Stimulated activated CD4-positive, alpha-beta T cell treated with anti-CD3 and anti-CD28 coated beads, Interleukin-12 subunit alpha, Interleukin-12 subunit beta, amount 100 ng/mL, for 4 hours (primary cell): ENCODE results near the gene ASCL3.
"Not testable (repeated sequence)": the region's sequence is repeated elsewhere in the genome, so short reads cannot be mapped to it uniquely, and the experiment has no call there.

Experiments used
- DNase-seq: peaks from one replicate; pipeline ENCODE4 v3.0.0-alpha.2; 2020

ASCL3 gene, protein sequence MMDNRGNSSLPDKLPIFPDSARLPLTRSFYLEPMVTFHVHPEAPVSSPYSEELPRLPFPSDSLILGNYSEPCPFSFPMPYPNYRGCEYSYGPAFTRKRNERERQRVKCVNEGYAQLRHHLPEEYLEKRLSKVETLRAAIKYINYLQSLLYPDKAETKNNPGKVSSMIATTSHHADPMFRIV

GRCh38 chr11:8942518-8943066, at the start of gene ASCL3:
Gene ASCL3, minus strand, starts transcription at chr11:8943016. Its CDS starts 4,855 bp downstream, at chr11:8938161.
- no peak for DNase-seq

- DNase-seq: no peak
Measured at GRCh38 chr11:8989453-8989852, 46.6 kb upstream of the ASCL3 start.

GRCh38 chr11:8988329-8989234, 45.8 kb upstream of the ASCL3 start:
- DNase-seq: no peak

DNA sequence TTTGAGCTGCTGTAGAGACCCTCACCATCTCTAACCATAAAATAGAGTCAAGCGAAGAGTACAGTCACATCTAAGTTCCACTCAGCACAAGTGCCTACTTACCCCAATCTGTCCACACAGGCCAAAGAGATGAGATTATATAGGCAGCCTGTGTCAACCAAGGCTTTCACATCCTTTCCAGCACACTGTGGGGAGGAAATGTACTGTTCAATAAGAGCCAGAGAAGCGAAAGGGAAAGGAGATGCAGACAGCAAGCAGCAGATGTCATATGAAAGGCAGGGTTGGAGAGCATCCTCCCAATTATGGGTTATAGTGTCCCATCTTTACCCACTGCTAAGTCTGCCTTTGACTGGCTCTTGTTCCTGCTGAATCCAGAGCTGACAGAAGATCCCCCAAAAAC, 44.6 kb upstream of the ASCL3 start:
- DNase-seq: no peak

- not testable (repeated sequence) for DNase-seq
Measured at GRCh38 chr11:8986772-8987171, 44.0 kb upstream of the ASCL3 start.

DNA sequence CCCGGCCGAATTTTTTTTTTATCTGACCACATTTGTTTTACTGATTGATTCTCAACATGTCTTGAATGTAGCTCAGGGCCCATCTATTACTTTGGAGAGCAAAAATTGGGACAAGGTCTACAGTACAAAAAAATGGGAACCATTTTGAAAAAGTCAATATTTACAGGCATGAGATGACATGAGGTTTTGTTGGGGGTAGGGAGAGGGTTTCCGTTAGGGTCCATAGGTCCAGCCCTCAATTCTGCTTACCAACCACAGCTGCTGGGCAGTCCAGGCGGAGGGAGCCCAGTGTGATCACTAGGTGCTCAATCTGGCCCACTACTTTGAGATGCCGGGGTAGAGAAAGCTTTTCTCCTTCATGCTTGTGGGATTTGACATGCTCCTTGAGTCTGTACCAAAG, 42.6 kb upstream of the ASCL3 start:
- DNase-seq: no peak

DNA sequence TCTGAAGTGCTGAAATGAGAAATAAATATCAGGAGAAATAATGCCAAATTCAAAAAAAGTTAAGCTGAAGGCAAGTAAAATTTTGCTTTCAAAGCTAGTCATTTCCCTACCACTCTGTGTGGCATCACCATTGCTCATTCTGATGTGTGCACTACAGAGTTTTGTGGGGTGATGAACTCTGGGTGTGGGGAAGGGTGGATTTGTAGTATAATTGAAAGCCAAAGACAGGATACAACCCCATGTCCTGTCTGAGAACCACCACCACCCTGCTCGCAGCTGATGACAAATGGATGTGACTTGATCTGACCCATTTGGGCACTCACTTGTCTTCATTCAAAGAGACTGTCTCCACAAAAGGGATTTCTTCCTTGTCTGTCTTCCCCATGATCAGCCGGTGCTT, 40.7 kb upstream of the ASCL3 start:
- DNase-seq: no peak

DNA sequence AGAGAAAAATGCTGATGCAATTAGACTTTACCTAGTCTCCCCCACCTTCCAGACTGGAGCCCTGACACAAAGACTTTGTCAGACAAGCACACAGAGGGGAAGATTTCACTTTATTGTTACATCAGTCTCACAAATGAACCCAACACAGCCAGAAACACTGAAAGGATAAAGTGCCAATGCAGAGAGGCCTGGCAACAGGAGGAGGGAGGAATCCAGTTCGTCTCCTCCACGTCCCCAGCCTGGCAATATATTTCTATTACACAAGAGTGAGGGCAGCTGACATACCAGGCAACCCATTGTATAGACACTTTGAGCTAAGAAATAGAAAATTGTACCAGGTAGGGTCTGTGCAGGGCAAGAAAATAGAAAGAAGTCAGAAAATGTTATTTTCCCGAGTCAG, 37.7 kb upstream of the ASCL3 start:
- DNase-seq: no peak

- DNase-seq: not testable (repeated sequence)
Measured at GRCh38 chr11:8979365-8979764, 36.5 kb upstream of the ASCL3 start.

DNA sequence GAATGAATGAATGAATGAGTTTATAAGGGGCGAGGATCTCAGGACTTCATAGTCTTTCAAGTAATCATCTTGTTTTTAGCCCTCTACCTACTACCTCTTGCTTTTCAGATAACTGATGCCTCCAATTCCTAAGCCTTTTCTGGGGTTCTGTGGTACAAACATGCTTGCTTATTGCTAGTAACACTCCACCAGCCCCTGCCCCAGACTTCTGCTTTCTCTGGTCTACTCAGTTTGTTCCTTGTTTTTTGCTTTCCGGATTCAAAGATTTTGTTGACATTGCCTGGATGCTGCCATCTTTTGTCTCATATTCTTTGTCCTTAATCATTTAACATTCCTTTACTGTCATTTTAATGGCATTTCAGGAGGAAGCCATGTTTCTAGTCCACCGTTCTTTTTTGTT, 30.3 kb upstream of the ASCL3 start:
- DNase-seq: no peak

DNA sequence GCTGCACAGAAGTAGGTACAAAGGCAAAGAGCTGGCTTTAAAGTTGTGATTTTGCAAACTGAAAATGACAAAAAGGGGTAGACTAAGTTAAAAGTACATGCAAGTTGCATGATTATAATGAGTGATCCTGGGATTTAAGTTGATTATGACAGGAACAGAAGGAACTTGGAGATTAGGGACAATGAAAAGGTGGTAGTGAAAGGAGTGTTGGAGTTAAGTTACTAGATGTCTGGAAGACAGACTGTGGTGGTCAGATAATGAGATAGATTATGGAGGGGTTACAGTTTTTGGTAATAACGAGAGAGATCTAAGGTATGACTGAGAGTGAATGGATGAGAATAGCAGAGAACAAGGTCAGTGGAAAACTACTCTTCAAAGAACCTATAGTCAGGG, 29.1 kb upstream of the ASCL3 start:
- no peak for DNase-seq

- DNase-seq: no peak
Measured at GRCh38 chr11:8971196-8971923, 28.5 kb upstream of the ASCL3 start.

DNA sequence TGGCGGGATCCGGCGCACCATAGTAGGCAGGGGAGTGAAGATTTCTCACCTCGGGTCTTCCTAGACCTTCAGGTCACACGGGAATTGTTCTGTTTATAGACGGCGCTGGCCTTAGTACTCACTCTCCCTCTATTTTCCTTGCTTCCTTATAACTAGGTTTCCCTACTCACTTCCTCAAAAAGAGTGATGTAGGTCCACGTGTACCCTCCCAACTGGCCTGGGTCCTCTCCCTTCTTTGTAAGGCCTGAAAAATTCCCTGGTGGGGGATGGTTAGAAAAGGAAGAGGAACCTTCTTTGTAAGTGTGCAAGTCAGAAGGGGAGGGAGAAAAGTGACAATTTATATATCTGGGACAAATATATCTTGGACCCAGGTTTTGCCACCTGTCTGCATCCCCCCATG, 24.4 kb upstream of the ASCL3 start:
- no peak for DNase-seq

GRCh38 chr11:8964324-8965320, 21.8 kb upstream of the ASCL3 start, which contains the start of gene TMEM9B:
Gene TMEM9B, minus strand, starts transcription at chr11:8964442. Its CDS starts 129 bp downstream, at chr11:8964313.
- peak; percentile 76 for DNase-seq

DNA sequence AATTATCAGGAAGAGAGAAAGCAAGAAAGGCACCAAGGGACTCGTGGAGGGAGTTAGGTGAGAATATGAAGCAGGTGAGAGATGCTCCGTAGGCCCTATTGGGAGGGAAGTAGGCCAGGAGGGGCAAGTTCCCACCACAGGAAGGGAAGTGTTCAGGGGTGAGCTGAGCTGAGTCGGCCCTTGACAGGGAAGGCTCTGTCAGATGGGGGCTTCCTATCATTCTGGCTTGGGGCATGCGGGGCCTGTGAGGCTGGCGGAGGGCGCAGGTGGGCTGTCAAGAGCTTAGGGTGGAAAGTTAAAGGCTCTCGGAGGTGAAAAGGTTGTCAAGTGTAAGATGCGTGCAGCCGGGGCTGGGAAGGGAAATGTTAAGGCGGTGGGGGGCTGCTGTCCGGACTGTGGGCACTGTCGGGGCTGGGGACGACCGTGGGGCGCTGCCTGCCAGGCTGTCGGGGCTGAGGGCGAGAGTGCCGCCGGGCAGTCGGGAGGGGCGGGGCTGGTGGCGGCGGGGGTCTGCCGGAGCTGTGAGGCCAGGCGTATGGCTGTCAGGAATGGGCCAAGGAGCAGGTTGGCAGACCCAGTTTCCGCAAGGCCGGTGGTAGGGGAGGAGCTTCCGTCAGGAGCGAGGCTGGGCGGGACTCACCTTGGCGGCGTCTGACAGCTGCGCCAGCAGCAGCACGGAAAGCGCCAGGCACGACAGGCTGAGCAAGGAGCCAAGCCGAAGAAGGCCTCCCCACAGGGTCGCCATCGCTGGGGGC, 20.9 kb upstream of the ASCL3 start:
- peak; percentile 74 for DNase-seq

DNA sequence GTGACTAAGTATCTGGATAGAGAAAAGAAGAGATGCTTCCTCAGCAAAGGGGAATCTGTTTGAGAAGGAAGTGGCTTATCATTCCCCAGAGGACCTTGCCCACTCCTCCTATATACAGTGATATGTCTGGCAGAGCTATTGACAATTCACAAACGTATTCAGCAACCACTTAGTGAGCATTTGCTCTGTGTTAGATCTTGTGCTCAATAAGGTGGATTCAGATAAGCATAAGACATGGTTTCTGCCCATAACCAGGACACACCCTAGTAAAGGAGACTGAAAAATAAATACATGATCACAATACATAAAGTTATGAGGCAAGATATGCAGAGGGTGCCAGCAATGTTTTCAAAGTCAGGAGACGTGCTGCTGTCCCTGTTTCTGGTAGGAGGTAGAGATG, 20.0 kb upstream of the ASCL3 start:
- DNase-seq: no peak

DNA sequence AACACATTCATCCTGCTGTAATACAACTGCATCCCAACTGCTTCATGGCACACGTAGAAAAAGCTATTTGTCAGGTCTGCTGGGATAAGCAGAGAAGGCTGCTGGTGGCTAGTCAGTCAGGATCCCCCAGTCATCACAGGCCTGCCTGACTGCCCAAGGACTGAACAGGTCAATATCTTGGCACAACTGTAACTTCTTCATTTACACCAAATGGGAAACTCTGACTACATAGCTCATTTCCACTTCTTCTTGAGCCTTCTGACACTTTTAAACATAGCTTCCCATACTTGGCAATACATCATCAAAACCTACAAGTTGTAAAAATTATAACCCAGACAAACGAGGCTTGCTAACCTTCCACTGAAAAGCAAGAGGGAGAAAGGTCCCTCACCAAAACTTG, 18.6 kb upstream of the ASCL3 start:
- no peak for DNase-seq

- DNase-seq: no peak
Measured at GRCh38 chr11:8959546-8960166, 16.8 kb upstream of the ASCL3 start.

DNA sequence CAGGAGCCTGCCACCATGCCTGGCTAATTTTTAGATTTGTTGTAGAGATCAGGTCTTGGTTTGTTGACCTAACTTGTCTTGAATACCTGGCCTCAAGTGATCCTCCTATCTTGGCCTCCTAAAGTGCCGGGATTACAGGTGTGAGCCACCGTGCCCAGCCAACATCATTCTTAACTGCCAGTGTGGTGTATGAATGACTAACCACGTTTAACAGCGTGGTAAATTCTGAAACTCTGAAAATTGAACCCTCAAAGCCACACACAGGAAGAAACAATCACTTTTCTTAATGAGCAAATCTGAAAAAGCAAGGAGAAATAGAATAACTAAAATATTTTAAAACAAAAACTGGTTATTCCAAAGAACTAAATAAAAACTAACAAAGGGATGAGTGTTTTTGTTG, 14.0 kb upstream of the ASCL3 start:
- no peak for DNase-seq

DNA sequence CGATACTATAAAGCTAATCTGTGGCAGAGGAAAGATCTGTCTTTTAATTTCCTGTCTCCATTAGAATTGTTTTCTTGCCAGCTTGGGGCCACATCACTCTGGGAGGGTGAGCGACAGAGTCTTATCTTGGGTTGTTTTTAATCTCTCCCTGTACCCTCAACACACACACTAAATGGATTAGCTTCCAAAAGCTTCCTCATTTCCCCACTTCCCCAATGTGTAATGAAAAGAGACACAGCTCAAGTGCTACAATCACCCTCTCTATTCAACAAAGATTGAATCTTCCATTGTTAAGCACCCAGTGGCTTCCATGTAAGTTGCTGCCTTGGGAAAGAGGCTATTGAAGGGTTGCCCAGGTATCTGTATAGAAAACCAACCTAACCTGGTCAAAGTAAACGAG, 6.1 kb upstream of the ASCL3 start:
- DNase-seq: no peak
